Liver (tissue), 9 donors: ENCODE data around the gene KCNMA1. TPM values are rescaled to one million over a fixed set of nuclear protein-coding genes. Genes with fewer than 3 reads are reported as not detected.
A peak's percentile ranks its signal among the peaks of the same experiment; 100 is the strongest.

ENCODE experiments used
- DNase-seq: peaks from one replicate; pipeline ENCODE4 v3.0.0-alpha.2; 2017; ENCODE audit warnings: low spot score
- H3K27ac ChIP-seq, 2 donors: one replicate each; pipeline ENCODE4 v1.7.0; 2013; ENCODE audit warnings: inconsistent platforms in 2 of 2, low read length in 2 of 2, control low read depth in 1 of 2, low read depth in 1 of 2, mild to moderate bottlenecking in 1 of 2
- H3K27me3 ChIP-seq, 4 donors: one replicate each; pipeline versions ENCODE4 v1.6.1 to v1.7.0; 2013; ENCODE audit warnings: low read length in 3 of 4, inconsistent platforms in 1 of 4, mild to moderate bottlenecking in 1 of 4, moderate library complexity in 1 of 4; ENCODE audit not compliant: control insufficient read depth in 4 of 4, insufficient read depth in 4 of 4
- H3K36me3 ChIP-seq, 4 donors: one replicate each; pipeline versions ENCODE4 v1.6.1 to v1.7.0; 2013; ENCODE audit warnings: low read length in 3 of 4, mild to moderate bottlenecking in 3 of 4, low read depth in 1 of 4, moderate library complexity in 1 of 4; ENCODE audit not compliant: control insufficient read depth in 4 of 4, insufficient read depth in 3 of 4
- H3K4me1 ChIP-seq, 4 donors: one replicate each; pipeline versions ENCODE4 v1.6.1 to v1.7.0; 2013; ENCODE audit warnings: low read length in 3 of 4, mild to moderate bottlenecking in 3 of 4, moderate library complexity in 1 of 4; ENCODE audit not compliant: control insufficient read depth in 4 of 4, insufficient read depth in 4 of 4
- H3K4me3 ChIP-seq, 3 donors: one replicate each; pipeline versions ENCODE4 v1.6.1 to v1.7.0; 2013; ENCODE audit warnings: low read length in 3 of 3, control low read depth in 1 of 3, low read depth in 1 of 3, mild to moderate bottlenecking in 1 of 3
- H3K9ac ChIP-seq, 2 donors: one replicate each; pipeline ENCODE4 v1.7.0; 2013; ENCODE audit warnings: low read length in 2 of 2, mild to moderate bottlenecking in 2 of 2, moderate library complexity in 2 of 2, control low read depth in 1 of 2, low read depth in 1 of 2
- H3K9me3 ChIP-seq, 4 donors: one replicate each; pipeline versions ENCODE4 v1.6.1 to v1.7.0; 2013; ENCODE audit warnings: low read length in 3 of 4; ENCODE audit not compliant: control insufficient read depth in 4 of 4
- ATF3 ChIP-seq: IDR thresholded peaks from 2 replicates; pipeline ENCODE4 v1.6.1; 2016; ENCODE audit warnings: antibody characterized with exemption
- CTCF ChIP-seq: fragments of 150-350 bp; IDR thresholded peaks from 2 replicates; pipeline ENCODE4 v1.5.1; 2017; ENCODE audit warnings: improper control_type of control experiment, low read depth, low read length; ENCODE audit not compliant: missing input control
- EGR1 ChIP-seq, 2 donors: IDR thresholded peaks; 2 replicates each; pipeline ENCODE4 v1.6.1; 2016 to 2018; ENCODE audit warnings: antibody characterized with exemption in 2 of 2, low read depth in 2 of 2
- FOXA1 ChIP-seq: IDR thresholded peaks from 2 replicates; pipeline ENCODE4 v1.6.1; 2016; ENCODE audit warnings: antibody characterized with exemption
- FOXA2 ChIP-seq: IDR thresholded peaks from 2 replicates; pipeline ENCODE4 v1.6.1; 2016; ENCODE audit warnings: antibody characterized with exemption
- GABPA ChIP-seq, 2 donors: IDR thresholded peaks in 1 of 2; conservative IDR thresholded peaks in 1 of 2; 2 replicates each; pipeline ENCODE4 v1.6.1; 2016; ENCODE audit warnings: antibody characterized with exemption in 2 of 2, mild to moderate bottlenecking in 1 of 2, moderate library complexity in 1 of 2
- HNF4A ChIP-seq, 2 donors: conservative IDR thresholded peaks; 2 replicates each; pipeline ENCODE4 v1.6.1; 2016; ENCODE audit warnings: antibody characterized with exemption in 2 of 2, mild to moderate bottlenecking in 2 of 2
- HNF4G ChIP-seq: IDR thresholded peaks from 2 replicates; pipeline ENCODE4 v1.6.1; 2016; ENCODE audit warnings: antibody characterized with exemption
- JUND ChIP-seq, 2 donors: IDR thresholded peaks; 2 replicates each; pipeline ENCODE4 v1.6.1; 2016; ENCODE audit warnings: antibody characterized with exemption in 2 of 2
- MAX ChIP-seq: IDR thresholded peaks from 2 replicates; pipeline ENCODE4 v1.6.1; 2016; ENCODE audit warnings: antibody characterized with exemption
- NR2F2 ChIP-seq: IDR thresholded peaks from 2 replicates; pipeline ENCODE4 v1.6.1; 2016; ENCODE audit warnings: antibody characterized with exemption
- RAD21 ChIP-seq, 2 donors: IDR thresholded peaks; 2 replicates each; pipeline ENCODE4 v1.6.1; 2016; ENCODE audit warnings: antibody characterized with exemption in 2 of 2, mild to moderate bottlenecking in 2 of 2
- REST ChIP-seq: IDR thresholded peaks from 2 replicates; pipeline ENCODE4 v1.6.1; 2016; ENCODE audit warnings: antibody characterized with exemption, mild to moderate bottlenecking
- RXRA ChIP-seq, 2 donors: IDR thresholded peaks; 2 replicates each; pipeline ENCODE4 v1.6.1; 2017 to 2018; ENCODE audit warnings: antibody characterized with exemption in 2 of 2, mild to moderate bottlenecking in 1 of 2
- SP1 ChIP-seq: IDR thresholded peaks from 2 replicates; pipeline ENCODE4 v1.6.1; 2018; ENCODE audit warnings: antibody characterized with exemption, mild to moderate bottlenecking
- TAF1 ChIP-seq: conservative IDR thresholded peaks from 2 replicates; pipeline ENCODE4 v1.6.1; 2016; ENCODE audit warnings: antibody characterized with exemption, mild to moderate bottlenecking
- YY1 ChIP-seq: IDR thresholded peaks from 2 replicates; pipeline ENCODE4 v1.6.1; 2016; ENCODE audit warnings: antibody characterized with exemption, mild to moderate bottlenecking
- ZBTB33 ChIP-seq: IDR thresholded peaks from 2 replicates; pipeline ENCODE4 v1.6.1; 2016; ENCODE audit warnings: antibody characterized with exemption
- WGBS: extraction: QIAGEN DNeasy Blood & Tissue Kit; methylation state at CpG from one replicate; pipeline ENCODE4 v1.1.7; 2013; 5-methylcytosine and 5-hydroxymethylcytosine counted together
- polyA plus RNA-seq, 2 donors: library from polyadenylated mRNA; stranded (reverse) in 1 of 2; unstranded in 1 of 2; fragments of 200-250 nt in 1 of 2; fragments of >200 nt in 1 of 2; fragmentation: Nextera tagmentation in 1 of 2; extraction: Ambion mirVana in 1 of 2; gene quantifications; one replicate each; pipeline versions ENCODE4 v1.2.1 to v1.2.3, GENCODE V29; 2013 to 2015
- total RNA-seq, 2 donors: library from RNA; depleted of rRNA; stranded (reverse); fragments of >200 nt; gene quantifications; one replicate each; pipeline ENCODE4 v1.2.3, GENCODE V29; 2014
- donor health status: healthy.
- donor health status: healthy.
- donor health status: healthy.
- donor health status: healthy.
- donor health status: healthy.

Gene KCNMA1
- total and polyA plus RNA-seq, 4 donors = 2.5 to 9.7 (median 4.7) TPM

- Histone ChIP-seq H3K27me3 (no peaks in the 10 kb centered on the region), H3K4me1 (peaks cover 0 to 8% (median 6%) of the 10 kb centered on the region in 4 donors), H3K4me3 (no peak overlapping the region), H3K9ac (no peak overlapping the region), H3K36me3 (no peaks in the 10 kb centered on the region), H3K9me3 (no peaks in the 10 kb centered on the region), H3K27ac (no peak overlapping the region)
- TF ChIP-seq JUND (IDR thresholded peaks at IDR 0.05) (no peak), TAF1 (no peak), ZBTB33 (no peak)
- DNase-seq = no peak
- 92% methylated on average over 2 of the region's 2 CpGs for WGBS
Measured at GRCh38 chr10:76915316-76915715, 722.3 kb downstream of the KCNMA1 start.

GRCh38 chr10:76911184-76911583, 726.4 kb downstream of the KCNMA1 start:
- Histone ChIP-seq H3K36me3 (peaks cover 0 to 4% (median 0%) of the 10 kb centered on the region in 4 donors), H3K4me1 (peaks cover 0 to 8% (median 6%) of the 10 kb centered on the region in 4 donors), H3K27ac (peak overlapping the region in 1 of 2 donors; percentile 15), H3K4me3 (no peak overlapping the region), H3K9ac (no peak overlapping the region), H3K27me3 (no peaks in the 10 kb centered on the region), H3K9me3 (no peaks in the 10 kb centered on the region)
- 66% methylated on average over 1 of the region's 1 CpG for WGBS
- no peak for TF ChIP-seq NR2F2
- peak; percentile 87 for TF ChIP-seq YY1
- peak; percentile 83 for TF ChIP-seq JUND (IDR thresholded peaks at IDR 0.05)
- TF ChIP-seq FOXA1 = peak; percentile 12
- no peak for TF ChIP-seq TAF1
- peak; percentile 43 for TF ChIP-seq MAX
- TF ChIP-seq REST = peak; percentile 63
- peak; percentile 43 to 55 for TF ChIP-seq RAD21 (IDR thresholded peaks at IDR 0.05)
- TF ChIP-seq ZBTB33 = peak; percentile 20
- peak in 1 of 2 donors; percentile 28 for TF ChIP-seq GABPA (IDR thresholded peaks at IDR 0.05 in 1 of 2, conservative IDR thresholded peaks at IDR 0.05 in 1 of 2)
- no peak for TF ChIP-seq FOXA2
- TF ChIP-seq ATF3 = peak; percentile 92
- TF ChIP-seq HNF4A (conservative IDR thresholded peaks at IDR 0.05) = peak; percentile 96 to 97
- peak; percentile 89 for TF ChIP-seq SP1
- peak; percentile 88 for TF ChIP-seq HNF4G
- no peak for TF ChIP-seq EGR1 (IDR thresholded peaks at IDR 0.05; ENCODE audit: low read depth in 2 of 2)
- TF ChIP-seq CTCF = no peak
- peak; percentile 47 to 67 for TF ChIP-seq RXRA (IDR thresholded peaks at IDR 0.05)
- no peak for DNase-seq
